ENCODE measurements around the gene C19orf25.

Gene C19orf25

DNA sequence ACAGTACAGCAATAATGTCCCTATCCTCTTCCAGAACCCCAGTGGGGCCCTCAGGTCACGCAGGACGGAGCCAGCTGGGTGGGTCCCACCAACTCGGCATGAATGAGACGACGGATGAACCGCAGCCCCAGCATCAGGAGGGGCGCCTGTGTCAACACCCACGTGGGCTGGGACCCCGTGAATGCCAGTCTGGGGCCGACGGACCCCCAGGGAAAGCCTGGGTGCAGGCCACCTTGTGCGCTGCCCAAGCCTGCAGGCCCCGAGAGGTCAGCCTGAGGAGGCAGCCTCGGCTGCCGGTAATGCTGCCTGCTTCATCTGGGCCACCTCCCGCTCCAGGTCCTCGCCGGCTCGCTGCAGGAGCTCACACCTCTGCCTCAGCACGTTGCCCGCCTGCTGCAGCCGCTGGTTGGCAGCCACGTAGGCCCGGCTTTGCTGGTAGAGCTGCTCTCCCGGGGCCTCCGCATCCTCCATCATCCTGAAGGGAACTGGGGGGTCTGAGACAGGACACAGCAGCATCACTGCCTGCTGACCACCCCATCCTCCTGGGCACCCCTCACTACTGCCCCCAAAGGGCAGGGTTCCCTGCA, 4.2 kb downstream of the C19orf25 start:
- DNase-seq: no peak

DNA sequence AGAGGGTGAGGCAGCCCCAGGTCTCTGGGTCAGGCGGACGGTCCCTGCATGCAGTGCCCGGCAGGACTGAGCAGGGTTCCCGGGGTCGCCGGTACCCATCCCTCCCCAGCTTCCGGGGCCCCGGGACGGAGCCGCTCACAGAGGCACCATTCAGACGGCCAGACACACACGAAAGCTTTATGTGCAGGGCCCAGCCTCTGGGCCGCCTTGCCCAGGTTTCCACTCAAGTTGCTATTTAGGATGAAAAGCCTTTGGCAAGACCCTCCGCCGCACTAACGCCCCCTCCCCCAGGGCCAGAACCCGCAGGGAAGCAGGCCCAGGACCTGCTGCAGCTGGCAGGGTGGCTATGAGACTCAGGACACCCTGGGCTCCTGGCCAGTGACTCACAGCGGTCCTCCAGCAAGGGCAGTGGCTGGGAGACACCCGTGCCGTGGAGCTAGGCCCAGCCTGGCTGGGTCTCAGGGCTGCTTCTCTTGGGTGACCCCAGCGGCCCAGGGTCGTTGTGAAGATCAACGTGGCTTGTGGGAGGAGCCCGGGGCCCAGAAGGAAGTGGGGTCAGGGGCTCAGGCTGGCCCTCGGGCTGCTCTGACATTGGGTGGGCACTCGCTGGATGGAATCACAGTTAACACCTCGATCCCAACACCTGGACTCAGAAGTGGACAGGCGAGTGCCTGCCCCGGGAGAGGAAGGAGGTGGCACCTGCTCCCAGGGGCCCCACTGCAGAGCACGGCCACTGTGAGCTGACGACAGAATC, 4.8 kb downstream of the C19orf25 start:
- no peak for DNase-seq

DNA sequence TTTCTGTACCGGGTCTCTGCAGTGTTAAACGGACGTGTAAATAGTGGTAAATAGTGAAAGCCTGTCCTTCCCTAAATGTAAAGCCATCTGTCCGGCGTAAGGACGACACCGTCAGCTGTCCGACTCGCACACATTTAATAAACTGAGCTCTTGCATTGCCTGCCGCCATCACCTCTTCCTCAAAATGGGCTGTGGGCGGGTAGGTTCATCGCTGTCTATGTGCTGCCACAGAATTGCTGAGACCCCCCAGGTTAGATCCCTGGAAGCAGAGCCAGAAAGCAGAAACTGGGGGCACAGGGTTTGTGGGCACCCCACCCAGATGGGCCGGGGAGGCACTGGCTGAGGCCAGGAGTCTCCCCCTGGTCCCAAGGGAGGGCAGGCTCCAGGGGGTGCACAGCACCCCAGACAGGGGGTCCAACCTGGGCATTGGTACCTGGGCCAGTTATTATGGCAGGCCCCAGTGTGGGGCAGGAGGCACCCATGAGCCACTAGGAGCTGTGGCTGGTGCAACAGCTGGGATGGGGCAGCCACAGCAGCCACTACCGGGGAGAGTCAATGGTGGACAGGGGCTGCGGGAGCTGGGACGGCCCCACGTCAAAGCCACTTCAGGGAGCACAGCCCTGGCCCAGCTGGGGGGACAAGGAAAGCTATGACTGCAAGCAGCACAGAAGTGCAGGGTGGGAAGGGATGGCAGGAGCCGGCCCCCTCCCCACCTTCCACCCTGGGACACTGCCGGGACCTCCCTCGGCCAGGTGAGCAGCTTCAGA, 5.7 kb downstream of the C19orf25 start:
- no peak for DNase-seq

DNA sequence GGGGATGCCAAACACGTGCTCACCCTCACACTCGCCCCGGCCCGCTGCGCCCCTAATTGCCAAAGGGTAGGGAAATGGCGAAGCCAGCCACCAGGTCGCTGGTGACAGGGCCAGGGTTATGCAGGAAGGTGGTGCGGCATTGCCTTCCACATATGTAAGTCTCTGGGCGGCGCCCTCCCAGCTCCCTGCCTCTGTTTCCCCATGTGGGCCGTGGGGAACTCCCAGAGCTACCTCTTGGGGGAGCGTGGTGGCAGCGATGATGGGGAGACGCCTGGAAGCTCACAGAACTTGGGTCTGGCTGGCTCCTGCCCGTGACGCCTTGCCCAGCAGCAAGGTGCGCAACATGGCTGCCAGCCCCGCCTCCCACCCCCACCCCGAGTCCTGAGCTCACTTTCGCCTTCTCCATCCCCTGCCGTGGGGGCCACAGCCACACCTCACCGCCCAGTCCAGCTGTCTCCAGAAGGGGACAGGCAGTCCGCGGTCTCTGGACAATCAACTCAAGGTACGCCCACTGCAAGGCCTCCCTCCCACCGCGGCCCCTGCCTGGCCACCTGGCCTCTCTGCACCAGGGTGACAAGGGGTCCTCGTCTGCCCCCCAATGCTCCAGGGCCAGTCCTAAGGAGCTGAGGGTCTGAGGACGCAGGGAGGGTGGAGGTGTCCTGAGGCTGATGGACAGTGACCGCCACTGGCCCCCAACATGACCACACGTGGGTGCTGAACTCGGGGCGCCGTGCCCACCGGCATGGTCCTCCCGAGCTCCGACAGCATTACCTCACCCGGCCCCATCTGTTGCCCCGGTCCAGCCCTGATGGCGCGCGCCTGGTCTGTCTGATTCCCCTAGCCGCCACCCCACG, 6.6 kb downstream of the C19orf25 start:
- no peak for DNase-seq

DNA sequence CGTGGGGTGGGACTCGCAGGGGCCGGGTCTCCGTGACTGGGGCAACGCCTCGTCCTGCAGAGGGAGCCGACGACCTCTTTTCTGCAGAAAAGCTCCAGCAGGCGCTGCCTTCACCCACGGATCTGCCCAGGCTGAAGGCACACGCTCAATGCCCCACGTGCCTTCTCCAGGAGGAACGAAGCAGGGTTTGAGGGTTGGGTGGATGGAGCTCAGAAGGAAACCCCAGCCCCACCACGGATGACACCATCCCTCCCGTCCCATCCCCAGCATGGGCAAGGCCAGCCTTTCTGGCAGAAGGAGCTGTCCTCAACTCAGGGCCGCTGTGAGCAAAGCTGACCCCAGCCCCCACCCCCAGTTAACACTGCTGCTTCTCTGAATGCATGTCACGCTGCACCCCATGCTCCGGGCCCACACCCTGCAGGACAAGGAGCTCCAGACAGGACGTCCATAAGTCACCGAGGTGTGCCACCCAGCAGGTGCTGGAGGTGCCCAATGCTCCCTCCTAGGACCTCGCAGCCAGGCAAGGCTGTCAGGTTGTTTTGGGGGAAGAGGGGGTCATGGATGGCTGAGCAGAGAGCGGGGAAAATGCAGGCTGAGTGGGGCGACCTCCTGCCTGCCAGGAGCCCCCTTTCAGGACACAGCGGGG, 7.4 kb downstream of the C19orf25 start:
- DNase-seq: no peak

DNA sequence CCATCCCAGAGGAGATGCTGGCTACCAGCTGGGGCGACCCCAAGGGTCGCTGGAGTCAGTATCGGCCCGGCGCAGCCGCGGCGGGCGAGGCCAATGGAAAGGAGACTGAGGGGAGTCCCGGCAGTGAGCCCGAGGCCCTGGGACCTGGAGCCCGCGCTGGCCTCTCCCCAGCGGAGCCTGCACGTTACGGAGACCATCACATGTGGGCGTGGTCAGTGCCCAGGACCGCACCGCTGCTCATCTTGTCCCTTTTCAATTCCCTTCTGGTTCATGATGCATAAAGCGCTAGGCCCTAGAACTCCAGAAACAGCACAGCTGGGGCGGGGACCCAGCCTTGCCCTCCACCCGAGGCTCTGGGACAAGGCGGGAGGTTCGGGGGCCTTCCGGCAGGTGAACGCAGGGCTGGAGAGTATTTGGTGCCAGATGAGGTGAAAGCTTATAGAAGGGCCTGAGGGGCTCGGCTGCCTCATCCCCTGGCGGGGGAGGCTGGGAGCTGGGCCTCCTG, 8.0 kb downstream of the C19orf25 start:
- no peak for DNase-seq

DNA sequence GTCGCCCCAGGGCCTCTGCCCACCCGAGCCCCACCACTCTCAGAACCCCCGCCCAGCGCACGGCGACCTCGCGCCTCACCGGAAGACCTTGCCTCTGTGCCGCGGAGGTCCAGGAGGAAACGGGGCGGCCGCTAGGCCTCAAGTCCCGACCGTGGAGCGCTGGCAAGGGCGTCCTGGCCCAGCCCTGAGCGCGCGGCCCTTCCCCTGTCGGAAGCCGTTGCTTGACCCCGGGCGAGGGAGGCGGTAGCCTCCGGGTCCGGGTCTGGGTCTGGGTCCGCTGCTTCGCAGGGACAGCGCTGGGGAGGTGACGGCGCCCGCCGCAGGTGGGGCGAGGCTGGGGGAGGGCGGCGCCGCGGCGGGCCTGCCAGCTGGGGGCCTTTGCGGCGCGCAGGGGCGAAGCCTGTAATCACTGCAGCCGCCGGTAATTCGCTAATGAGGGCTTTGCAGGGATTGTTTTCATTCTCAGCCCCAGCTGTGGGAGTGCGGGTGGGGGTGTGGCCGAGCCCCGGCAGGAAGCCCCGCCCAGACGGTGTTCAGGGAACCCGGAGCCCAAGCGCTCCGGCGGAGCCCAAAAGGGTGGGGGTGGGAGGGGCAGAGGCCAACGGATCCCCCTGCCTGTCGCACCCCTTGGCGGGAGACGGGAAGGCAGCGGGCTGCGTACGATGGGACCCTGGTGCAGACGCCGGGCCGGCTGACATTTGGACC, 8.6 kb downstream of the C19orf25 start:
- DNase-seq: no peak

DNA sequence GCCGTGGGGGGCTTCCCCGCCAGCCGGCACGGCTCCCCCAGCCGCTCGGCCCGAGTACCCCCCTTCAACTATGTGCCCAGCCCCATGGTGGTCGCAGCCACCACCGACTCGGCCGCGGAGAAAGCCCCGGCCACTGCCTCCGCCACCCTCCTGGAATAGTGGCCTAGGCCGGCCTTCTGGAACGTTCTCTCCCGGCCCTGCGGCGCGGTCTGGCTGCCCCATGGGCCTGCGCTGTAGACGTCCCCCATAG, 9.0 kb downstream of the C19orf25 start:
- no peak for DNase-seq

DNA sequence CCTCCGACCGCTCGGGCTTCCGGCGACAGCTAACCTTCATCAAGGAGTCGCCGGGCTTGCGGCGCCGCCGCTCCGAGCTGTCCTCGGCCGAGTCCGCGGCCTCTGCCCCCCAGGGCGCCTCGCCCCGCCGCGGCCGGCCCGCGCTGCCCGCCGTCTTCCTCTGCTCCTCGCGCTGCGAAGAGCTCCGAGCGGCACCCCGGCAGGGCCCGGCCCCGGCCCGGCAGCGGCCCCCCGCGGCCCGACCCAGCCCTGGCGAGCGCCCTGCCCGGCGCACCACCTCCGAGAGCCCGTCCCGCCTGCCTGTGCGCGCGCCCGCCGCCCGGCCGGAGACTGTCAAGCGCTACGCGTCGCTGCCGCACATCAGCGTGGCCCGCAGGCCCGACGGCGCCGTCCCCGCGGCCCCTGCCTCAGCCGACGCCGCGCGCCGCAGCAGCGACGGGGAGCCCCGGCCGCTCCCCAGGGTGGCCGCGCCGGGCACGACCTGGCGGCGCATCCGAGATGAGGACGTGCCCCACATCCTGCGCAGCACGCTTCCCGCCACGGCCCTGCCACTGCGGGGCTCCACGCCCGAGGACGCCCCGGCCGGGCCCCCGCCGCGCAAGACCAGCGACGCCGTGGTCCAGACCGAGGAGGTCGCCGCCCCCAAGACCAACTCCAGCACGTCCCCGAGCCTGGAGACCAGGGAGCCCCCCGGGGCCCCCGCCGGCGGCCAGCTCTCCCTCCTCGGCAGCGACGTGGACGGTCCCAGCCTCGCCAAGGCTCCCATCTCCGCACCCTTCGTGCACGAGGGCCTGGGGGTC, 9.6 kb downstream of the C19orf25 start:
- DNase-seq: no peak

DNA sequence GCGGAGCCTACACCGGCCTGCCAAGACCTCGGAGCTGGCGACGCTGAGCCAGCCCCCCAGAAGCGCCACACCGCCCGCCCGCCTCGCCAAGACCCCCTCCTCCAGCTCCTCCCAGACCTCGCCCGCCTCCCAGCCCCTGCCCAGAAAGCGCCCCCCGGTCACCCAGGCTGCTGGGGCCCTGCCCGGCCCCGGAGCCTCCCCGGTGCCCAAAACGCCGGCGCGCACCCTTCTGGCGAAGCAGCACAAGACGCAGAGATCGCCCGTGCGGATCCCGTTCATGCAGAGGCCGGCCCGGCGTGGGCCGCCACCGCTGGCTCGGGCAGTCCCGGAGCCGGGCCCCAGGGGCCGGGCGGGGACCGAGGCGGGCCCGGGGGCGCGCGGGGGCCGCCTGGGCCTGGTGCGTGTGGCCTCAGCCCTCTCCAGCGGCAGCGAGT, 10.2 kb downstream of the C19orf25 start:
- DNase-seq: no peak

DNA sequence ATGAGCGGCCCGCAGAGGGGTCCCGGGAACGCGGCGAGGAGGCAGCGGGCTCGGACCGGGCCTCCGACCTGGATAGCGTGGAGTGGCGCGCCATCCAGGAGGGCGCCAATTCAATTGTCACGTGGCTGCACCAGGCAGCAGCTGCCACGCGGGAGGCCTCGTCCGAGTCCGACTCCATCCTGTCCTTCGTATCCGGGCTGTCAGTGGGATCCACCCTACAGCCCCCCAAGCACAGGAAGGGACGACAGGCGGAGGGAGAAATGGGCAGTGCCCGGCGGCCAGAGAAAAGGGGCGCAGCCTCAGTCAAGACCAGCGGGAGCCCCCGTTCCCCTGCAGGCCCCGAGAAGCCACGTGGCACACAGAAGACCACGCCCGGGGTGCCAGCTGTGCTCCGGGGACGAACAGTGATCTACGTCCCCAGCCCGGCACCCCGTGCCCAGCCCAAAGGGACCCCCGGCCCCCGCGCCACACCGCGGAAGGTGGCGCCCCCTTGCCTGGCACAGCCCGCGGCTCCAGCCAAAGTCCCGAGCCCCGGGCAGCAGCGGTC, 10.7 kb downstream of the C19orf25 start:
- DNase-seq: no peak

DNA sequence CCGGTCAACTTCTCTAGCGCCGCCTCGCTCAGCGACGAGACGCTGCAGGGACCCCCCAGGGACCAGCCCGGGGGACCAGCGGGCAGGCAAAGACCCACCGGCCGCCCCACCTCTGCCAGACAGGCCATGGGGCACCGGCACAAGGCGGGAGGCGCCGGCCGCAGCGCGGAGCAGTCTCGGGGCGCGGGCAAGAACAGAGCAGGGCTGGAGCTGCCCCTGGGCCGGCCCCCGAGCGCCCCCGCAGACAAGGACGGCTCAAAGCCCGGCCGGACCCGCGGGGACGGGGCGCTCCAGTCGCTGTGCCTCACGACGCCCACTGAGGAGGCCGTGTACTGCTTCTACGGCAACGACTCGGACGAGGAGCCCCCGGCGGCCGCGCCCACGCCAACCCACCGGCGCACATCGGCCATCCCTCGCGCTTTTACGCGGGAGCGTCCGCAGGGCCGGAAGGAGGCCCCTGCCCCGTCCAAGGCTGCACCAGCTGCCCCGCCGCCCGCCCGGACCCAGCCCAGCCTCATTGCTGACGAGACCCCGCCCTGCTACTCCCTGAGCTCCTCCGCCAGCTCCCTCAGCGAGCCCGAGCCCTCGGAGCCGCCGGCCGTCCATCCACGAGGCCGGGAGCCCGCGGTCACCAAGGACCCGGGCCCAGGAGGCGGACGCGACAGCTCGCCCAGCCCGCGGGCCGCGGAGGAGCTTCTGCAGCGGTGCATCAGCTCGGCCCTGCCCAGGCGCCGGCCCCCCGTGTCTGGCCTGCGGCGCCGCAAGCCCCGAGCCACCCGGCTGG, 11.3 kb downstream of the C19orf25 start:
- DNase-seq: no peak

DNA sequence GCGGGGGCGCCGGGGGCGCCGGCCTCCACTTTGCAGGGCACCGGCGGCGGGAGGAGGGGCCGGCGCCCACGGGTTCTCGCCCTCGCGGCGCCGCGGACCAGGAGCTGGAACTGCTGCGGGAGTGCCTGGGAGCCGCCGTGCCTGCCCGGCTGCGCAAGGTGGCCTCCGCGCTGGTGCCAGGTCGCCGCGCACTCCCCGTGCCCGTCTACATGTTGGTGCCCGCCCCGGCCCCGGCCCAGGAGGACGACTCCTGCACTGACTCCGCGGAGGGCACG, 11.9 kb downstream of the C19orf25 start:
- no peak for DNase-seq

DNA sequence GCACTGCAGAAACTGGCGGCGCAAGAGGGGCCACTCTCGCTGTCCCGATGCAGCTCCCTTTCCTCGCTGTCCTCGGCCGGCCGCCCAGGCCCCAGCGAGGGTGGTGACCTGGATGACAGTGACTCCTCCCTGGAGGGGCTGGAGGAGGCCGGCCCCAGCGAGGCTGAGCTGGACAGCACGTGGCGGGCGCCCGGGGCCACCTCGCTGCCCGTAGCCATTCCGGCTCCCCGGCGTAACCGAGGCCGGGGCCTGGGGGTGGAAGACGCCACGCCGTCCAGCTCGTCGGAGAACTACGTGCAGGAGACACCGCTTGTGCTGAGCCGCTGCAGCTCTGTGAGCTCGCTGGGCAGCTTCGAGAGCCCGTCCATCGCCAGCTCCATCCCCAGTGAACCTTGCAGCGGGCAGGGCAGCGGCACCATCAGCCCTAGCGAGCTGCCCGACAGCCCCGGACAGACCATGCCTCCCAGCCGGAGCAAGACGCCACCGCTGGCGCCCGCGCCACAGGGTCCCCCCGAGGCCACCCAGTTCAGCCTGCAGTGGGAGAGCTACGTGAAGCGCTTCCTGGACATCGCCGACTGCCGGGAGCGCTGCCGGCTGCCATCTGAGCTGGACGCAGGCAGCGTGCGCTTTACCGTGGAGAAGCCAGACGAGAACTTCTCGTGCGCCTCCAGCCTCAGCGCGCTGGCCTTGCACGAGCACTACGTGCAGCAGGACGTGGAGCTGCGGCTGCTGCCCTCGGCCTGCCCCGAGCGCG, 12.4 kb downstream of the C19orf25 start:
- no peak for DNase-seq

DNA sequence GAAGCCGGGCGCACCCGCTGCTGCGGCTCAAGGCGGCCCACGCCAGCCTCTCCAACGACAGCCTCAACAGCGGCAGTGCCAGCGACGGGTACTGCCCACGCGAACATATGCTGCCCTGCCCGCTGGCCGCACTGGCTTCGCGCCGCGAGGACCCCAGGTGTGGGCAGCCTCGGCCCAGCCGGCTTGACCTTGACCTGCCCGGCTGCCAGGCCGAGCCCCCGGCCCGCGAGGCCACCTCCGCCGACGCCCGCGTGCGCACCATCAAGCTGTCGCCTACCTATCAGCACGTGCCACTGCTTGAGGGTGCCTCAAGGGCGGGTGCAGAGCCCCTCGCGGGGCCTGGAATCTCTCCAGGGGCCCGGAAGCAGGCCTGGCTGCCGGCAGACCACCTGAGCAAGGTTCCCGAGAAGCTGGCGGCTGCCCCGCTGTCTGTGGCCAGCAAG, 13.0 kb downstream of the C19orf25 start:
- no peak for DNase-seq

DNA sequence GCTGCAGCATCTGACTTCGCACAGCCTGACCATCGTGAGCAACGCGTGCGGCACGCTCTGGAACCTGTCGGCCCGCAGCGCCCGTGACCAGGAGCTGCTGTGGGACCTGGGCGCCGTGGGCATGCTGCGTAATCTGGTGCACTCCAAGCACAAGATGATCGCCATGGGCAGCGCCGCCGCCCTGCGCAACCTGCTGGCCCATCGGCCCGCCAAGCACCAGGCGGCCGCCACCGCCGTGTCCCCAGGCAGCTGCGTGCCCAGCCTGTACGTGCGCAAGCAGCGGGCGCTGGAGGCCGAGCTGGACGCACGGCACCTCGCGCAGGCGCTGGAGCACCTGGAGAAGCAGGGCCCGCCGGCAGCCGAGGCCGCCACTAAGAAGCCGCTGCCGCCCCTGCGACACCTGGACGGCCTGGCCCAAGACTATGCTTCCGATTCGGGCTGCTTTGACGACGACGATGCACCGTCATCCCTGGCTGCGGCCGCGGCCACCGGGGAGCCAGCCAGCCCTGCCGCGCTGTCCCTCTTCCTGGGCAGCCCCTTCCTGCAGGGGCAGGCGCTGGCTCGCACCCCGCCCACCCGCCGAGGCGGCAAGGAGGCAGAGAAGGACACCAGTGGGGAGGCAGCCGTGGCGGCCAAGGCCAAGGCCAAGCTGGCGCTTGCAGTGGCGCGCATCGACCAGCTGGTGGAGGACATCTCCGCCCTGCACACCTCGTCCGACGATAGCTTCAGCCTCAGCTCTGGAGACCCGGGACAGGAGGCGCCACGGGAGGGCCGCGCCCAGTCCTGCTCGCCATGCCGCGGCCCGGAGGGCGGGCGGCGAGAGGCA, 13.6 kb downstream of the C19orf25 start:
- no peak for DNase-seq

DNA sequence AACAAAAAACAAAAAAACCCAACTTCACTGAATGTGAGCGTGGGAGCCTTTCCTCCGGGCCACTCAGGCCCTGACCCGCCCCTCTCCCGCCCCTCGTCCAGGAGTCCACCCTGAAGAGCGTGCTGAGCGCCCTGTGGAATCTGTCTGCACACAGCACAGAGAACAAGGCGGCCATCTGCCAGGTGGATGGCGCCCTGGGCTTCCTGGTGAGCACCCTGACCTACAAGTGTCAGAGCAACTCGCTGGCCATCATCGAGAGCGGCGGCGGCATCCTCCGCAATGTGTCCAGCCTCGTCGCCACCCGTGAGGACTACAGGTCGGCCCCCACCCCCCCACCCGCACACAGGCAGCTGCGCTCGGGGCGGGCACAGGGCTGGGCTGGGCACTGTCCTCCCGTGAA, 17.2 kb downstream of the C19orf25 start:
- no peak for DNase-seq

Data from right hindlimb (tissue), 1 donor.